SK-N-SH (cell line): ENCODE data around the gene PHETA2.

Experiments
- EZH2phosphoT487 ChIP-seq: fragments of 200-600 bp; sonication (generic); IDR thresholded peaks from 2 replicates; pipeline ENCODE4 v1.6.1; 2017; ENCODE audit warnings: low read depth, mixed run types, mild to moderate bottlenecking, antibody characterized with exemption, moderate library complexity, borderline replicate concordance
- JUND ChIP-seq: IDR thresholded peaks from 2 replicates; pipeline ENCODE4 v1.4.0; 2012
- MEF2A ChIP-seq: IDR thresholded peaks from 2 replicates; pipeline ENCODE4 v1.4.0; 2012; ENCODE audit warnings: low read depth, borderline replicate concordance
- NRF1 ChIP-seq: IDR thresholded peaks from 2 replicates; pipeline ENCODE4 v1.6.1; 2012; ENCODE audit warnings: low read depth, mild to moderate bottlenecking, low read length
- SMC3 ChIP-seq: IDR thresholded peaks from 2 replicates; pipeline ENCODE4 v1.6.1; 2012; ENCODE audit warnings: low read depth, low read length, improper control_type of control experiment
- TCF12 ChIP-seq: IDR thresholded peaks from 2 replicates; pipeline ENCODE4 v1.4.0; 2012
- TF ChIP-seq, protein P1 (sequence below): fragments of 200-600 bp; sonication (generic); IDR thresholded peaks from 2 replicates; pipeline ENCODE4 v1.6.1; 2017; ENCODE audit warnings: antibody characterized with exemption, mild to moderate bottlenecking, moderate library complexity
- TF ChIP-seq, protein P2 (sequence below): IDR thresholded peaks from 2 replicates; pipeline ENCODE4 v1.4.0; 2012; ENCODE audit warnings: low read depth

DNA sequence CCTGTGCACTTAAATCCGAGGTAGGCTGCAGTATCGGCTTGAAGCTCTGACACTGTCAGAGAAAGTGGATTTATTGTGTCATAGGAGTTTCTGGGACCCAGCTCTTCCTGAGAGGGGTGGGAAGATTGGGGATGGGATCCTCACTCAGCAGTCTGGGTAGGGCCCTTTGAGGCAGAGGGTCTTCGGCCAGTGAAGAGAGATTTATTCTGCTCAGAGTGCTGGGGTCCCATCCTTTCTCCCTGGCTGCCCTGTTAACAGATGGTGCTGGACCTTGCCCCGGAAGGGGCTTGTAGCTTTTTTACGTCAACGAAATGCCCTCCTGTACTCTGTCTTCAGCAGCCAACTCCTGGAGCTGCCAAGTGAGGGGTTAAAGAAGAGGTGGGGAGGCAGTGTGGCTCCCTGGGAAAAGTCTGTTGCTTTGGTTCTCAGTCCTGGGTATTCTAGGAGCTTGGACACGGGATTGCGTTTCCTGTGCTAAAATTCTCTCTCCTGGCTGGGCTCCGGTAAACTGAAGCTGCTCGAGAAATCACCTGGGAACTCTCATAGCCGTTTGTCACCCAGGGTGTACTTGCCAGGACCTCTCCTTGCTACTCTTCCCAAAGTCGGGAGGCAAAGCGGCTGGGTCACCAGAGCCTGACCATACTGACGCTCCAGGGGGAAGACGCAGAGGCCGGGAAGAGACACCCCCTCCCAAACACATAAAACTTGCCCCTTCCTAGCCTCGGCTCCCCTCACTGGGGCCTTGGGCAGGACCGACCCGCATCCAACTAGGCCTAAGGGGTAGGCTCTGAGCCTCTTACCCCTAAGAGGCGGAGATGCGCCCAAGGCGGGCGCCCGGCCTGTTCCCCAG is 4.6 kb downstream of the PHETA2 start:
- TF ChIP-seq, protein P1, sequence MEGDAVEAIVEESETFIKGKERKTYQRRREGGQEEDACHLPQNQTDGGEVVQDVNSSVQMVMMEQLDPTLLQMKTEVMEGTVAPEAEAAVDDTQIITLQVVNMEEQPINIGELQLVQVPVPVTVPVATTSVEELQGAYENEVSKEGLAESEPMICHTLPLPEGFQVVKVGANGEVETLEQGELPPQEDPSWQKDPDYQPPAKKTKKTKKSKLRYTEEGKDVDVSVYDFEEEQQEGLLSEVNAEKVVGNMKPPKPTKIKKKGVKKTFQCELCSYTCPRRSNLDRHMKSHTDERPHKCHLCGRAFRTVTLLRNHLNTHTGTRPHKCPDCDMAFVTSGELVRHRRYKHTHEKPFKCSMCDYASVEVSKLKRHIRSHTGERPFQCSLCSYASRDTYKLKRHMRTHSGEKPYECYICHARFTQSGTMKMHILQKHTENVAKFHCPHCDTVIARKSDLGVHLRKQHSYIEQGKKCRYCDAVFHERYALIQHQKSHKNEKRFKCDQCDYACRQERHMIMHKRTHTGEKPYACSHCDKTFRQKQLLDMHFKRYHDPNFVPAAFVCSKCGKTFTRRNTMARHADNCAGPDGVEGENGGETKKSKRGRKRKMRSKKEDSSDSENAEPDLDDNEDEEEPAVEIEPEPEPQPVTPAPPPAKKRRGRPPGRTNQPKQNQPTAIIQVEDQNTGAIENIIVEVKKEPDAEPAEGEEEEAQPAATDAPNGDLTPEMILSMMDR: no peak
- TF ChIP-seq TCF12 (no peak), JUND (no peak), MEF2A (no peak), EZH2phosphoT487 (no peak), NRF1 (no peak), SMC3 (no peak)
- TF ChIP-seq, protein P2, sequence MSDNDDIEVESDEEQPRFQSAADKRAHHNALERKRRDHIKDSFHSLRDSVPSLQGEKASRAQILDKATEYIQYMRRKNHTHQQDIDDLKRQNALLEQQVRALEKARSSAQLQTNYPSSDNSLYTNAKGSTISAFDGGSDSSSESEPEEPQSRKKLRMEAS: no peak
